PFSK-1 (cell line): ENCODE results near the gene PROK1.

ENCODE experiments used
- FOXP2 ChIP-seq: optimal IDR thresholded peaks from 2 replicates; pipeline ENCODE3; 2011; ENCODE audit warnings: borderline replicate concordance, control low read depth, inconsistent platforms; ENCODE audit not compliant: insufficient read depth; ENCODE audit errors: extremely low read length, extremely low read depth
- POLR2AphosphoS5 ChIP-seq: IDR thresholded peaks from 2 replicates; pipeline ENCODE4 v1.6.1; 2012; ENCODE audit warnings: low read depth, mild to moderate bottlenecking, control low read depth, low read length, moderate library complexity
- SIN3A ChIP-seq: IDR thresholded peaks from 2 replicates; pipeline ENCODE4 v1.6.1; 2012; ENCODE audit warnings: mild to moderate bottlenecking, low read length, moderate library complexity, borderline replicate concordance; ENCODE audit not compliant: insufficient read depth
- TAF1 ChIP-seq: IDR thresholded peaks from 2 replicates; pipeline ENCODE4 v1.6.1; 2012; ENCODE audit warnings: low read length, control low read depth, borderline replicate concordance; ENCODE audit not compliant: insufficient read depth
- TF ChIP-seq, protein P1 (sequence below), 2 experiments: IDR thresholded peaks; 2 replicates each; pipeline versions ENCODE4 v1.6.1 to v1.8.0; 2011 to 2012; ENCODE audit warnings: low read depth in 2 of 2, low read length in 2 of 2, control low read depth in 1 of 2, inconsistent platforms in 1 of 2, mild to moderate bottlenecking in 1 of 2, moderate library complexity in 1 of 2; ENCODE audit not compliant: insufficient read depth in 1 of 2

PROK1 gene

GRCh38 chr1:110493059-110493699 lies 42.2 kb downstream of the PROK1 start:
- TF ChIP-seq FOXP2 = no peak
- TF ChIP-seq TAF1 = no peak
- TF ChIP-seq POLR2AphosphoS5 = no peak
- no peak for TF ChIP-seq SIN3A
- TF ChIP-seq, protein P1, sequence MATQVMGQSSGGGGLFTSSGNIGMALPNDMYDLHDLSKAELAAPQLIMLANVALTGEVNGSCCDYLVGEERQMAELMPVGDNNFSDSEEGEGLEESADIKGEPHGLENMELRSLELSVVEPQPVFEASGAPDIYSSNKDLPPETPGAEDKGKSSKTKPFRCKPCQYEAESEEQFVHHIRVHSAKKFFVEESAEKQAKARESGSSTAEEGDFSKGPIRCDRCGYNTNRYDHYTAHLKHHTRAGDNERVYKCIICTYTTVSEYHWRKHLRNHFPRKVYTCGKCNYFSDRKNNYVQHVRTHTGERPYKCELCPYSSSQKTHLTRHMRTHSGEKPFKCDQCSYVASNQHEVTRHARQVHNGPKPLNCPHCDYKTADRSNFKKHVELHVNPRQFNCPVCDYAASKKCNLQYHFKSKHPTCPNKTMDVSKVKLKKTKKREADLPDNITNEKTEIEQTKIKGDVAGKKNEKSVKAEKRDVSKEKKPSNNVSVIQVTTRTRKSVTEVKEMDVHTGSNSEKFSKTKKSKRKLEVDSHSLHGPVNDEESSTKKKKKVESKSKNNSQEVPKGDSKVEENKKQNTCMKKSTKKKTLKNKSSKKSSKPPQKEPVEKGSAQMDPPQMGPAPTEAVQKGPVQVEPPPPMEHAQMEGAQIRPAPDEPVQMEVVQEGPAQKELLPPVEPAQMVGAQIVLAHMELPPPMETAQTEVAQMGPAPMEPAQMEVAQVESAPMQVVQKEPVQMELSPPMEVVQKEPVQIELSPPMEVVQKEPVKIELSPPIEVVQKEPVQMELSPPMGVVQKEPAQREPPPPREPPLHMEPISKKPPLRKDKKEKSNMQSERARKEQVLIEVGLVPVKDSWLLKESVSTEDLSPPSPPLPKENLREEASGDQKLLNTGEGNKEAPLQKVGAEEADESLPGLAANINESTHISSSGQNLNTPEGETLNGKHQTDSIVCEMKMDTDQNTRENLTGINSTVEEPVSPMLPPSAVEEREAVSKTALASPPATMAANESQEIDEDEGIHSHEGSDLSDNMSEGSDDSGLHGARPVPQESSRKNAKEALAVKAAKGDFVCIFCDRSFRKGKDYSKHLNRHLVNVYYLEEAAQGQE (IDR thresholded peaks at IDR 0.05; ENCODE audit: insufficient read depth in 1 of 2, low read depth in 2 of 2, low read length in 2 of 2) = no peak

GRCh38 chr1:110494036-110494435 lies 43.1 kb downstream of the PROK1 start:
- TF ChIP-seq SIN3A (no peak), FOXP2 (no peak), TAF1 (no peak)
- TF ChIP-seq, protein P1 (IDR thresholded peaks at IDR 0.05; ENCODE audit: insufficient read depth in 1 of 2, low read depth in 2 of 2, low read length in 2 of 2) = no peak

DNA sequence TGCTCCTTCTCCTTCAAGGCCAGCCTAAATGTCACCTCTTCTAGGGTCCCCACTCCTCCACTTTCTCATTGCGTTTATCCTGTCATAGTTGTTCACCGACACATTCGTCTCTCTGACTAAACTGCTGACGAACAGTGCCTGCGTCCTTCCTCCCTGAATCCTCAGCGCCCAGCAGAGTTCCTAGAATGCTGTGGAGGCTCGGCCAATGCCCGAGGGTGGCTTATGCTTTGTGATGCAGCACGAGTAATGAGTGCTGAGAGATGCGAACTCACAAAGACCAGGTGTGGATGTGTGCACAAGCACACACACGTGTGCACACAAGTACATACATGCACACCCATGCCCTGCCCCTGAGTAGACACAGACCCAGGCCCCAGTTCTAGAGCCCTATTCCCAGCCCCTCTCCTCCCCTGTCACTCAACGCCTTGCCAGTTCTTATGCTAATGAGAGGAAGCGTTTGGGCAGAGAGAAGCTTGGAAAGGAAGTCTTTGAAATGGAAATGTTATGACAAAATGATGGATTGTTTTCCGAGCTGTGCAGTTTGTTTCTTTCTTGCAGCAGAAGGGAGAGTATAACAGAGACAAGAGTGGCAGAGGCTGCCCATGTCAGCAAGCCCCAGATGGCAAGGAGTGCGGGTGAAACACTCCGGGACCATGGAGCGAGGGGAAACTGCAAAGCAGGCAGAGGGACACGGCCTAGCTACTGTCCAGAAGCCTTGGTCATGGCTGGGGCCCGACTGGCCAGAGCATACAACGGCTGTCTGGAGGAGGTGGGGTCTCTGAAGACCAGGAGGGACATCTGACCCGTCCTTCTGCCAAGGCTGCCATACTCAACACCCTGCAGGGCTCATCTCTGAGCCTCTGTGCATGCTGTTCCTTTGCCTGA lies 43.8 kb downstream of the PROK1 start:
- no peak for TF ChIP-seq FOXP2
- TF ChIP-seq POLR2AphosphoS5 = no peak
- no peak for TF ChIP-seq TAF1
- TF ChIP-seq, protein P1 (IDR thresholded peaks at IDR 0.05; ENCODE audit: insufficient read depth in 1 of 2, low read depth in 2 of 2, low read length in 2 of 2) = no peak
- TF ChIP-seq SIN3A = no peak

- TF ChIP-seq TAF1 (no peak), POLR2AphosphoS5 (no peak), SIN3A (no peak), FOXP2 (no peak)
- TF ChIP-seq, protein P1 (IDR thresholded peaks at IDR 0.05; ENCODE audit: insufficient read depth in 1 of 2, low read depth in 2 of 2, low read length in 2 of 2) = no peak
Observed at GRCh38 chr1:110495926-110496600, 45.1 kb downstream of the PROK1 start.
